D721Med (cell line): ENCODE measurements around the gene NCOR1.

Experiments
- DNase-seq: peaks from one replicate; pipeline ENCODE4 v3.0.0; 2011; ENCODE audit warnings: low spot score; ENCODE audit not compliant: insufficient read length
- FAIRE-seq: peaks from 2 replicates; lab custom pipeline; 2011; peaks lifted over from hg19 to GRCh38; lab: Jason Lieb, UNC
- TF ChIP-seq, protein P1 (sequence below): IDR thresholded peaks from 2 replicates; pipeline ENCODE4 v1.5.1; 2012; ENCODE audit warnings: mild to moderate bottlenecking, control low read depth; ENCODE audit not compliant: insufficient read depth; ENCODE audit errors: missing control alignments

The NCOR1 gene

GRCh38 chr17:16141685-16142084 lies 73.6 kb downstream of the NCOR1 start:
- TF ChIP-seq, protein P1, sequence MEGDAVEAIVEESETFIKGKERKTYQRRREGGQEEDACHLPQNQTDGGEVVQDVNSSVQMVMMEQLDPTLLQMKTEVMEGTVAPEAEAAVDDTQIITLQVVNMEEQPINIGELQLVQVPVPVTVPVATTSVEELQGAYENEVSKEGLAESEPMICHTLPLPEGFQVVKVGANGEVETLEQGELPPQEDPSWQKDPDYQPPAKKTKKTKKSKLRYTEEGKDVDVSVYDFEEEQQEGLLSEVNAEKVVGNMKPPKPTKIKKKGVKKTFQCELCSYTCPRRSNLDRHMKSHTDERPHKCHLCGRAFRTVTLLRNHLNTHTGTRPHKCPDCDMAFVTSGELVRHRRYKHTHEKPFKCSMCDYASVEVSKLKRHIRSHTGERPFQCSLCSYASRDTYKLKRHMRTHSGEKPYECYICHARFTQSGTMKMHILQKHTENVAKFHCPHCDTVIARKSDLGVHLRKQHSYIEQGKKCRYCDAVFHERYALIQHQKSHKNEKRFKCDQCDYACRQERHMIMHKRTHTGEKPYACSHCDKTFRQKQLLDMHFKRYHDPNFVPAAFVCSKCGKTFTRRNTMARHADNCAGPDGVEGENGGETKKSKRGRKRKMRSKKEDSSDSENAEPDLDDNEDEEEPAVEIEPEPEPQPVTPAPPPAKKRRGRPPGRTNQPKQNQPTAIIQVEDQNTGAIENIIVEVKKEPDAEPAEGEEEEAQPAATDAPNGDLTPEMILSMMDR, result no peak
- DNase-seq (no peak), FAIRE-seq (no peak)

- TF ChIP-seq, protein P1, result no peak
- FAIRE-seq (no peak), DNase-seq (no peak)
Measured at GRCh38 chr17:16140854-16141253, 74.5 kb downstream of the NCOR1 start.

DNA sequence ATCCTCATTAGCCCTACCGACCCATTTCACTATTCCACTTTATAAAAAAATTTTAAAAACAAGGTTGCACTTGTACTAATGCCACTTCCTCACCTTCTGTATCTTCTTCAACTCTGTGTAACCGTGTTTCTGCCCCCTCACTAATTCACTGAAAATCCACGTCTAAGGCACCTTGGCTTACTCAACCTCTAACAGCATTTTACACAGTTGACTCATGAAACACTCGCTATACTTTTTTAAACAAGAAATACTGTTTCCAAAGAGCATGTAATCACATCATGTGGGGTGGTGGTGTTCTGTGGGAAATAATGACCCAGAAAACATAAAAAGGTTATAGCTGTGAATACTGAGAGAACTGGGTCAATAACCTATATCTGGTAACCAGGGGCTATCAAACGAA lies 79.9 kb downstream of the NCOR1 start:
- TF ChIP-seq, protein P1, result no peak
- FAIRE-seq (no peak), DNase-seq (no peak)

DNA sequence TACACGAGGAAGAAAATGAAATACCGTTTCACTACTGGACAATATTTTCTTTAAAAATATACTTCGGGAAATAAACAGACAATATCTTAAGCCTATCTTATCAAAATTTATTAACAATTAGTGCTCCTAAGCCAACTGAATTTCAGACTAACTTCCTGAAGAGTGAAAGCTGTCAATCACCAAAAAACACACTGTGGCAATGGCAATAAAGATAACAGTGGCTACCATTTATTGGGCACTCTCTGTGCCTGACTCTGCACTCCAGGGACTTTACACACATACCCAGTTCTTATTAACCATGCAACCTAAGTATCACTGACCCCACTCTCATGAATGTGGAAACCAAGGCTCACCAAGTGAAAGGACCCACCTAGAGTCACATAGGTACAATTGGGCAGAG lies 83.7 kb downstream of the NCOR1 start:
- TF ChIP-seq, protein P1, result no peak
- DNase-seq (no peak), FAIRE-seq (no peak)

DNA sequence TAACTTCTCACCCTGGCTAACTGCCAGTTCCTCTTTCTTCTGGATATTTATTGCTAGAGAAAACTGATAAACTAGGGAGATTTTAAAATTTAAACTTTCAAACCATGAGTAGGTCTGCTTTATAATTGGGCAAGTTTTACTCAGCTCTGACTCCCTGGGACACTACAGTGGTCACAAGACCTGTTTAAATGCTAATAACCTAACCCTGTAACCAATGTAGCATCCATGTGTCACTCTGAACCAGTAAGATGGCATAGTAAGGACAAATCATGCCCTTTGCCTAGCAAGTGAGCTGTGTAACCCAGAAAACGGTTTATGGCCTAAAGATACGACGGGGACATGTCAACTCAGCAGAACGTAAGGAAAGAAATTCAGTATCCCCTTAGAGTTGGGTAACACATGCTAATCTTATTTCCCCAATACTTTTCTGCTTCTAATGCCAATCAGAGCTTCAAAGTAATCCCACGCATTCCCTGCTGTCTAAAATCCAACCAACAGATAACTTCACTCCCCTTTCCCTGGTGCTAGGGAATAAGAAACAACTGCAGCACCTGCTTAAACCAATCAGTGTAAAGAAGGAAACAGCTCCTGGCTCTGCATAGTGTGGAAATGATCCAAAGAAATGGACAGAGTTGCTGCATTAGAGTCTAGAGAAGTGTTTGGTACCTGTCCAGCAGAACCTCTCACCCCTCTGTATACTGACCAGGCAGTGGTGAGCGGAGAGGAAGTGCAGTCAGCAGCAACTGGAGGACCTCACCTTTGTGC lies 85.7 kb downstream of the NCOR1 start:
- FAIRE-seq, result no peak
- TF ChIP-seq, protein P1, result no peak

GRCh38 chr17:16123531-16123930 lies 91.8 kb downstream of the NCOR1 start:
- DNase-seq (no peak), FAIRE-seq (no peak)
- TF ChIP-seq, protein P1, result no peak

More for the DNA sequence above, 85.7 kb downstream of the NCOR1 start:
- no peak for DNase-seq
